ENCODE measurements around the gene PTCD3.

- no peak for TF ChIP-seq POLR2A (IDR thresholded peaks at IDR 0.05)
- TF ChIP-seq, protein P1, sequence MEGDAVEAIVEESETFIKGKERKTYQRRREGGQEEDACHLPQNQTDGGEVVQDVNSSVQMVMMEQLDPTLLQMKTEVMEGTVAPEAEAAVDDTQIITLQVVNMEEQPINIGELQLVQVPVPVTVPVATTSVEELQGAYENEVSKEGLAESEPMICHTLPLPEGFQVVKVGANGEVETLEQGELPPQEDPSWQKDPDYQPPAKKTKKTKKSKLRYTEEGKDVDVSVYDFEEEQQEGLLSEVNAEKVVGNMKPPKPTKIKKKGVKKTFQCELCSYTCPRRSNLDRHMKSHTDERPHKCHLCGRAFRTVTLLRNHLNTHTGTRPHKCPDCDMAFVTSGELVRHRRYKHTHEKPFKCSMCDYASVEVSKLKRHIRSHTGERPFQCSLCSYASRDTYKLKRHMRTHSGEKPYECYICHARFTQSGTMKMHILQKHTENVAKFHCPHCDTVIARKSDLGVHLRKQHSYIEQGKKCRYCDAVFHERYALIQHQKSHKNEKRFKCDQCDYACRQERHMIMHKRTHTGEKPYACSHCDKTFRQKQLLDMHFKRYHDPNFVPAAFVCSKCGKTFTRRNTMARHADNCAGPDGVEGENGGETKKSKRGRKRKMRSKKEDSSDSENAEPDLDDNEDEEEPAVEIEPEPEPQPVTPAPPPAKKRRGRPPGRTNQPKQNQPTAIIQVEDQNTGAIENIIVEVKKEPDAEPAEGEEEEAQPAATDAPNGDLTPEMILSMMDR (IDR thresholded peaks at IDR 0.05), result no peak
These were observed 69.8 kb downstream of the PTCD3 start for GRCh38 chr2:86175828-86176227.

Measured in testis (tissue), 2 donors.